MG63 (cell line): ENCODE results near the gene LSM3. TPM values are rescaled to one million over a fixed set of nuclear protein-coding genes. Genes with fewer than 3 reads are reported as not detected.

Experiments
- total RNA-seq: library from RNA; depleted of rRNA; stranded (reverse); fragments of >200 nt; shearing (Covaris generic); gene quantifications from 2 replicates; pipeline ENCODE4 v1.2.3, GENCODE V29; 2014; ENCODE audit warnings: low replicate concordance; rRNA removed

The LSM3 gene
- total RNA-seq, 1 experiment from 2014 or later = 19.7 TPM

Other genes with a start within 250 kb of the LSM3 start
- 22.0 and 24.3 TPM in 2 replicates for gene CHCHD4, start 53.9 kb upstream of the LSM3 start, total RNA-seq
- gene TMEM43, start 53.8 kb upstream of the LSM3 start, total RNA-seq = 97.6 and 97.8 TPM in 2 replicates
- 8.2 and 12.0 TPM in 2 replicates for gene XPC, start 216 bp upstream of the LSM3 start, total RNA-seq
- 2.6 and 3.4 TPM in 2 replicates for gene SLC6A6, start 223.8 kb downstream of the LSM3 start, total RNA-seq